ENCODE results near the gene KIF9. TPM values are rescaled to one million over a fixed set of nuclear protein-coding genes. Genes with fewer than 3 reads are reported as not detected.
"Not testable (repeated sequence)": the region's sequence is repeated elsewhere in the genome, so short reads cannot be mapped to it uniquely, and the experiment has no call there.

Gene KIF9
- total RNA-seq, 1 experiment from 2014 or later: 0.53 TPM

- H3K27me3 ChIP-seq: no peaks in the 10 kb centered on the region
- no peak overlapping the region for H3K4me3 ChIP-seq
- H3K36me3 ChIP-seq: no peaks in the 10 kb centered on the region
- H3K9me3 ChIP-seq: no peaks in the 10 kb centered on the region
- DNase-seq: peak; percentile 76
Measured at GRCh38 chr3:47266709-47267489, 15.7 kb downstream of the KIF9 start.

GRCh38 chr3:47265725-47266428 is 16.7 kb downstream of the KIF9 start:
- no peaks in the 10 kb centered on the region for H3K27me3 ChIP-seq
- no peak for DNase-seq
- H3K36me3 ChIP-seq: no peaks in the 10 kb centered on the region
- H3K9me3 ChIP-seq: no peaks in the 10 kb centered on the region
- no peak overlapping the region for H3K4me3 ChIP-seq

GRCh38 chr3:47265008-47265407 is 17.6 kb downstream of the KIF9 start:
- H3K9me3 ChIP-seq: no peaks in the 10 kb centered on the region
- H3K36me3 ChIP-seq: no peaks in the 10 kb centered on the region
- H3K4me3 ChIP-seq: no peak overlapping the region
- no peaks in the 10 kb centered on the region for H3K27me3 ChIP-seq
- no peak for DNase-seq

GRCh38 chr3:47261301-47261700 is 21.3 kb downstream of the KIF9 start:
- H3K36me3 ChIP-seq: no peaks in the 10 kb centered on the region
- DNase-seq: peak; percentile 8
- no peak overlapping the region for H3K4me3 ChIP-seq

GRCh38 chr3:47260605-47261004 is 22.0 kb downstream of the KIF9 start:
- no peak overlapping the region for H3K4me3 ChIP-seq
- no peaks in the 10 kb centered on the region for H3K27me3 ChIP-seq
- DNase-seq: no peak
- no peaks in the 10 kb centered on the region for H3K36me3 ChIP-seq
- H3K9me3 ChIP-seq: no peaks in the 10 kb centered on the region

More at GRCh38 chr3:47261301-47261700, 21.3 kb downstream of the KIF9 start:
- Histone ChIP-seq H3K9me3 (no peaks in the 10 kb centered on the region), H3K27me3 (no peaks in the 10 kb centered on the region)

GRCh38 chr3:47259114-47259513 is 23.5 kb downstream of the KIF9 start:
- DNase-seq: no peak
- no peaks in the 10 kb centered on the region for H3K27me3 ChIP-seq
- no peaks in the 10 kb centered on the region for H3K9me3 ChIP-seq
- no peaks in the 10 kb centered on the region for H3K36me3 ChIP-seq
- no peak overlapping the region for H3K4me3 ChIP-seq

- not testable (repeated sequence) for H3K27me3 ChIP-seq, H3K4me3 ChIP-seq, H3K9me3 ChIP-seq, DNase-seq, H3K36me3 ChIP-seq
Measured at GRCh38 chr3:47256331-47256730, 26.3 kb downstream of the KIF9 start.

GRCh38 chr3:47251689-47252088 is 30.9 kb downstream of the KIF9 start:
- no peak for DNase-seq
- Histone ChIP-seq H3K27me3 (no peaks in the 10 kb centered on the region), H3K9me3 (no peaks in the 10 kb centered on the region), H3K36me3 (no peaks in the 10 kb centered on the region), H3K4me3 (no peak overlapping the region)

- not testable (repeated sequence) for H3K4me3 ChIP-seq, DNase-seq, H3K27me3 ChIP-seq, H3K36me3 ChIP-seq, H3K9me3 ChIP-seq
Measured at GRCh38 chr3:47251085-47251484, 31.5 kb downstream of the KIF9 start.

GRCh38 chr3:47250309-47251060 is 32.1 kb downstream of the KIF9 start:
- H3K9me3 ChIP-seq: no peaks in the 10 kb centered on the region
- no peaks in the 10 kb centered on the region for H3K36me3 ChIP-seq
- H3K4me3 ChIP-seq: no peak overlapping the region
- no peaks in the 10 kb centered on the region for H3K27me3 ChIP-seq
- DNase-seq: no peak

GRCh38 chr3:47247131-47248064 is 35.2 kb downstream of the KIF9 start:
- Histone ChIP-seq H3K36me3 (no peaks in the 10 kb centered on the region), H3K9me3 (no peaks in the 10 kb centered on the region), H3K27me3 (no peaks in the 10 kb centered on the region), H3K4me3 (no peak overlapping the region)
- no peak for DNase-seq

- H3K36me3 ChIP-seq: no peaks in the 10 kb centered on the region
- H3K9me3 ChIP-seq: no peaks in the 10 kb centered on the region
- H3K27me3 ChIP-seq: no peaks in the 10 kb centered on the region
- no peak for DNase-seq
- H3K4me3 ChIP-seq: no peak overlapping the region
Measured at GRCh38 chr3:47245271-47245670, 37.3 kb downstream of the KIF9 start.

GRCh38 chr3:47244531-47245100 is 38.0 kb downstream of the KIF9 start:
- no peaks in the 10 kb centered on the region for H3K9me3 ChIP-seq
- H3K27me3 ChIP-seq: no peaks in the 10 kb centered on the region
- DNase-seq: no peak
- no peaks in the 10 kb centered on the region for H3K36me3 ChIP-seq
- H3K4me3 ChIP-seq: no peak overlapping the region

- H3K36me3 ChIP-seq: no peaks in the 10 kb centered on the region
- no peaks in the 10 kb centered on the region for H3K27me3 ChIP-seq
- no peak overlapping the region for H3K4me3 ChIP-seq
- no peaks in the 10 kb centered on the region for H3K9me3 ChIP-seq
- DNase-seq: no peak
Measured at GRCh38 chr3:47243419-47244147, 39.0 kb downstream of the KIF9 start.

GRCh38 chr3:47239929-47240328 is 42.7 kb downstream of the KIF9 start:
- no peak overlapping the region for H3K4me3 ChIP-seq
- DNase-seq: no peak
- H3K36me3 ChIP-seq: no peaks in the 10 kb centered on the region
- no peaks in the 10 kb centered on the region for H3K9me3 ChIP-seq
- no peaks in the 10 kb centered on the region for H3K27me3 ChIP-seq

All from MG63 (cell line).